Muscle layer of duodenum (tissue), 2 donors: ENCODE results near the gene SLC25A11.
A peak's percentile ranks its signal among the peaks of the same experiment; 100 is the strongest.

Experiments used
- H3K27ac ChIP-seq: one replicate; pipeline ENCODE4 v1.7.0; 2013; ENCODE audit warnings: mild to moderate bottlenecking, low read length
- H3K27me3 ChIP-seq: one replicate; pipeline ENCODE4 v1.7.0; 2013; ENCODE audit warnings: low read depth, mild to moderate bottlenecking, control low read depth, low read length
- H3K36me3 ChIP-seq, 2 donors: one replicate each; pipeline ENCODE4 v1.7.0; 2013; ENCODE audit warnings: low read length in 2 of 2, control low read depth in 1 of 2, mild to moderate bottlenecking in 1 of 2; ENCODE audit not compliant: insufficient read depth in 2 of 2, control insufficient read depth in 1 of 2
- H3K4me1 ChIP-seq, 2 donors: one replicate each; pipeline ENCODE4 v1.7.0; 2013; ENCODE audit warnings: low read length in 2 of 2, mild to moderate bottlenecking in 2 of 2, control low read depth in 1 of 2, moderate library complexity in 1 of 2; ENCODE audit not compliant: insufficient read depth in 2 of 2, control insufficient read depth in 1 of 2
- H3K4me3 ChIP-seq, 2 donors: one replicate each; pipeline ENCODE4 v1.7.0; 2013; ENCODE audit warnings: low read length in 2 of 2, low read depth in 1 of 2, mild to moderate bottlenecking in 1 of 2
- H3K9me3 ChIP-seq, 2 donors: one replicate each; pipeline ENCODE4 v1.7.0; 2013; ENCODE audit warnings: low read length in 2 of 2, control low read depth in 1 of 2, mild to moderate bottlenecking in 1 of 2; ENCODE audit not compliant: control insufficient read depth in 1 of 2
- donor health status: healthy.

Gene SLC25A11

GRCh38 chr17:4939796-4940554 is at the start of gene SLC25A11, which contains the start of gene RNF167:
SLC25A11 (minus strand) TSS chr17:4940046; CDS start chr17:4939910, 136 bp downstream.
RNF167 (plus strand) TSS chr17:4940268; CDS start chr17:4940910, 642 bp downstream.
- peak within 1 kb of the TSS; percentile 70 to 97 for H3K4me3 ChIP-seq
- H3K9me3 ChIP-seq, result no peaks in the 10 kb centered on the region
- peak within 1 kb of the TSS; percentile 98 for H3K27ac ChIP-seq
- H3K27me3 ChIP-seq, result no peaks in the 10 kb centered on the region
- H3K36me3 ChIP-seq, result peaks cover 44 to 53% of the 10 kb centered on the region in 2 donors
- peaks cover 25 to 64% of the 10 kb centered on the region in 2 donors for H3K4me1 ChIP-seq

GRCh38 chr17:4987767-4988567 is 48.1 kb upstream of the SLC25A11 start:
- Histone ChIP-seq H3K4me3 (peak overlapping the region; percentile 65 to 78), H3K9me3 (no peaks in the 10 kb centered on the region), H3K27ac (peak overlapping the region; percentile 82), H3K36me3 (peaks cover 3 to 14% of the 10 kb centered on the region in 2 donors), H3K27me3 (no peaks in the 10 kb centered on the region), H3K4me1 (peaks cover 15 to 24% of the 10 kb centered on the region in 2 donors)

- peak within 1 kb of the TSS; percentile 82 for H3K27ac ChIP-seq
- H3K9me3 ChIP-seq, result no peaks in the 10 kb centered on the region
- peaks cover 10 to 23% of the 10 kb centered on the region in 2 donors for H3K36me3 ChIP-seq
- peaks cover 15 to 24% of the 10 kb centered on the region in 2 donors for H3K4me1 ChIP-seq
- H3K4me3 ChIP-seq, result peak within 1 kb of the TSS; percentile 65 to 78
- no peaks in the 10 kb centered on the region for H3K27me3 ChIP-seq
Measured at GRCh38 chr17:4986951-4987766, 47.3 kb upstream of the SLC25A11 start, which contains the start of gene CAMTA2. CAMTA2 (minus strand) TSS chr17:4987675; CDS start chr17:4986222, 1,453 bp downstream.

- H3K4me1 ChIP-seq, result peaks cover 15 to 24% of the 10 kb centered on the region in 2 donors
- no peaks in the 10 kb centered on the region for H3K27me3 ChIP-seq
- H3K4me3 ChIP-seq, result peak overlapping the region; percentile 65 to 78
- peaks cover 10 to 27% of the 10 kb centered on the region in 2 donors for H3K36me3 ChIP-seq
- peak overlapping the region; percentile 82 for H3K27ac ChIP-seq
- no peaks in the 10 kb centered on the region for H3K9me3 ChIP-seq
Measured at GRCh38 chr17:4986403-4986802, 46.6 kb upstream of the SLC25A11 start.

- H3K27me3 ChIP-seq, result no peaks in the 10 kb centered on the region
- no peaks in the 10 kb centered on the region for H3K9me3 ChIP-seq
- H3K27ac ChIP-seq, result no peak overlapping the region
- H3K4me3 ChIP-seq, result no peak overlapping the region
- H3K36me3 ChIP-seq, result peaks cover 27 to 62% of the 10 kb centered on the region in 2 donors
- peaks cover 10 to 20% of the 10 kb centered on the region in 2 donors for H3K4me1 ChIP-seq
Measured at GRCh38 chr17:4982305-4982704, 42.5 kb upstream of the SLC25A11 start.

GRCh38 chr17:4980644-4981216 is 40.9 kb upstream of the SLC25A11 start:
- Histone ChIP-seq H3K27me3 (no peaks in the 10 kb centered on the region), H3K36me3 (peaks cover 31 to 70% of the 10 kb centered on the region in 2 donors), H3K4me3 (no peak overlapping the region), H3K9me3 (no peaks in the 10 kb centered on the region), H3K4me1 (peaks cover 4 to 12% of the 10 kb centered on the region in 2 donors), H3K27ac (no peak overlapping the region)

- H3K9me3 ChIP-seq, result no peaks in the 10 kb centered on the region
- no peak overlapping the region for H3K4me3 ChIP-seq
- no peaks in the 10 kb centered on the region for H3K27me3 ChIP-seq
- no peak overlapping the region for H3K27ac ChIP-seq
- H3K36me3 ChIP-seq, result peaks cover 37 to 75% of the 10 kb centered on the region in 2 donors
- peaks cover 4 to 16% of the 10 kb centered on the region in 2 donors for H3K4me1 ChIP-seq
Measured at GRCh38 chr17:4978726-4979125, 38.9 kb upstream of the SLC25A11 start.

GRCh38 chr17:4974115-4974670 is 34.3 kb upstream of the SLC25A11 start:
- Histone ChIP-seq H3K4me3 (no peak overlapping the region), H3K9me3 (no peaks in the 10 kb centered on the region), H3K4me1 (peaks cover 6 to 33% of the 10 kb centered on the region in 2 donors), H3K27me3 (no peaks in the 10 kb centered on the region), H3K36me3 (peaks cover 57 to 58% of the 10 kb centered on the region in 2 donors), H3K27ac (no peak overlapping the region)

GRCh38 chr17:4973256-4974114 is 33.6 kb upstream of the SLC25A11 start:
- no peaks in the 10 kb centered on the region for H3K9me3 ChIP-seq
- peaks cover 10 to 39% of the 10 kb centered on the region in 2 donors for H3K4me1 ChIP-seq
- H3K4me3 ChIP-seq, result no peak overlapping the region
- H3K36me3 ChIP-seq, result peaks cover 53 to 57% of the 10 kb centered on the region in 2 donors
- H3K27me3 ChIP-seq, result no peaks in the 10 kb centered on the region
- H3K27ac ChIP-seq, result no peak overlapping the region
